OCI-M2 (cell line): ENCODE results near the gene NEDD4L.

ENCODE experiments used
- DNase-seq: peaks from one replicate; lab custom pipeline; 2025; ENCODE audit not compliant: unreplicated experiment; lab: John Stamatoyannopoulos, UW

The NEDD4L gene

DNA sequence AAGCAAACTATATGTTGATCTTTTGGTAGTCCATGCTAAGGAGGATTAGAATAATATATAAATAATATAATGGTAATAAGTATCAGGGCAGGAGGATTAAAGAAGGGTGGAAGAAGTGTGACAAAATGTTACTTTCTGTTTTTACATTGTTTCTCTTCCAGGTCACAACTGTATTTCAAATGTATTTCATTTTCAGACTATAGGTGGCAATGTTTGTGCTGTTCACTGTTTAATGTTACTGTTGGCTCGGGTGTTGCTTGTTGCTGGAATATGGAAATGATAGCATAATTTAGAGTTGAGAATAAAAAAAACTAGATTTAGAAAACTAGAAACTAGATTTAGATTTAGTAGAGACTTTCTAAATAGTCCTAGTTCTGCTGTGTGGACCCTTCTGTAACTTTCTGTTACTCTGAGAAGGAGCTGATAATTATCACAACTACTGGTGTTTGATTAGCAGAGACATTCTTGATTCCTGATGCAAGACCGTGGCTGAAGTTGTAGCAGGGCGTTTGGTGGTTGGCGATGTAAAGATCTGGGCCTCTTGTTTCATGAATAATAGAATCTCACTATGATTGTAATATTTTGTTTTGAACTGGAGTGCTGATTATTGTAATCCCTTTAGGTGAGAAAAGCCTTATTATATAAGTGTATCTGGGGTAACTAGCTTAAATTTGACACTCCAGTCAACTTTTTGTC is 7.9 kb downstream of the NEDD4L start:
- no peak for DNase-seq

DNA sequence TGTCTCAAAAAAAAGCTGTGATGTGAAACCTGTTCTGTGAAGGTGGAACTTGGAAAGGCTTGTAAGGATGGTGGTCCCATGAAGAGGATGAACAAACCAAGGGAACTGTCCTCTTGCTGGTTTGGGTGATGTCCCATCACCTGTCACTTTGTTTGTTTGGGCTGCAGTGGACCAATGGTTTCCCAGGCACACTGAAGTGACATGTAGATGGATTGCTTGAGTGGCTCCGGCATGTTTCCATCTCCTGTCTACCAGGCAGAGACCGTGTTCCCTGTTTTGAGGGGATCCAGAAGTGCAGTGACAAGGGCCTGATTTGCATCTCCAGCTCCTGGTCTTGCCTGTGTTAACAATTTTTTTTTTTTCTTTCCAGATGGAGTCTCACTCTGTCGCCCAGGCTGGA is 8.9 kb downstream of the NEDD4L start:
- no peak for DNase-seq

DNA sequence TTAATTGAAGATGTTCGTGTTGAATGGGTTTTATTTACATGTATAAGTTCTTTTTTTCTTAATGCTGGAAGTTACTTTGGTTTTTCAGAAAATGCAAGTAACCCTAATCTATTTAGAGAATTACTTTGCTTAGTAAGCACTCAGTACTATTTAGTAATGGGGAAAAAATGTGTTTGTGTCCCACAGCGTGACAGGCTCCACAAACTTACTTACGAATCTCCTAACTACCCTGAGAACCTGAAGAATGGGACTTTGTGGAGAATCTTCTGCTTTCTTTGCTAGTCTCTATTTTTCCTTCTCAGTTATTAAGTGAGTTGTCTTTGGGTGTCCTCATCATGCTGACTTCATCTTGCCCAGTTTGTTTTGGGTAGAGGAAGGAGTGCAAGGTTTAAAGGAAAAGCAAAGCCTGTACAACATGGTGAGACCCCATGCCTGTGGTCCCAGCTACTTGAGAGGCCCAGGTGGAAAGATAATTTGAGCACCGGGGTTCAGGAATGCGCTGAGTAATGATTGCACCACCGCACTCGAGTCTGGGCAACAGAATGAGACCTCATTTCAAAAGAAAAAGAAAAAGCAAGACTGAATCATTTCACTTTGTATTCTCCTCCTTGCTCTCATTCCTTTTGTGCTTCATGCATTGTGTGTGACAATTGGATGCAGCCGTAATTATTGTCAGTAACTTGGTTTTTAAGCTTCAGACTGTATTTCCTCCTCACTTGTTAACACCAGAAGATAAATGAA is 10.2 kb downstream of the NEDD4L start:
- no peak for DNase-seq

DNA sequence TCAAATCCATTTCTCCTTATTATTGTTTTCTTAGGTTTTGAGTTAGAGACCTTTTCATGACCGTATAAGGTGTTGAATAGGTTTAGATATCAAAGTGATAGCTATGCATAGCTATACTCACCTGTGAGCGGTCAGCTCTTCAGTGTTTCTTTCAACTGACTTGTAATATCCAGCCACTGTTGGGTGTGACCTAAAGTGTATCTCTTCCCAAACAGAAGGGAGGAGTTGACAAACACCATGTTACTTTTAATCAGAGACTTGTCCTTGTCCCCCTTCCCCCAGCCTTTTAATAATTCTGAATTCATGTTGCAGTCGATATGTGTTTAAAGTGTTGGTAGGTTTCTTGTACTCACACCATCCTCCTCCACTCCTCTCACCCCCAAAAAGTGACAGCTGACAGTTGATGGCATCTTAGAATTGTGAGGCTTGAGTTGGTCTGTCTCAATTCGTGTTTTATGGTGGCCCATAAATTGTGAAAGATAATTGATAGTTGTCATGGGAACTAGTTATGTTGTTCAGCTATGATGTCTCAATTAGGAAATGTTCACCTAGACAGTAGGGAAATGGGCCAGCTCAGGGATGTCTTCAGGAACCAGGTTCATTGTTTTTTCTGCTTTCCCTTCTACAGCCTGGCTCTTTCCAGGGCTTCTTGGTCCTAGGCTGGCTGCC is 12.0 kb downstream of the NEDD4L start:
- DNase-seq, result no peak

DNA sequence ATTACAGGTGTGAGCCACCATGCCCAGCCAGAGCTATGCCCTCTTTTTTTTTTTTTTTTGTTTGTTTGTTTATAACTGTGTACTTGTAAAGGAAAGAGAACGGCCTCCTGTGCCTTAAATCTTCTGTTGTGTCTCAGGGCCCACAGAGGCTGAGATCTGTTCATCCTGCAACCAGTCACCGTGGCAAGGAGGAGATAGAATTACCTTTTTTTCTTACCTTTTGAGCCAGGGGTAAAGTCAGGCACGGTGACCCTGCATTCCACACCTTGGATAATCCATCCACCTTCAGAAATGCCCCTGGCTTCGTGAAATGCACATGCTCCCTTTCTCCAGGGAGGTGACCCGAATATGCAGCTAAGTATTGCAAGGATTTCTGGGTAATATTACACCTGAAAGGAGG is 12.8 kb downstream of the NEDD4L start:
- DNase-seq, result no peak

DNA sequence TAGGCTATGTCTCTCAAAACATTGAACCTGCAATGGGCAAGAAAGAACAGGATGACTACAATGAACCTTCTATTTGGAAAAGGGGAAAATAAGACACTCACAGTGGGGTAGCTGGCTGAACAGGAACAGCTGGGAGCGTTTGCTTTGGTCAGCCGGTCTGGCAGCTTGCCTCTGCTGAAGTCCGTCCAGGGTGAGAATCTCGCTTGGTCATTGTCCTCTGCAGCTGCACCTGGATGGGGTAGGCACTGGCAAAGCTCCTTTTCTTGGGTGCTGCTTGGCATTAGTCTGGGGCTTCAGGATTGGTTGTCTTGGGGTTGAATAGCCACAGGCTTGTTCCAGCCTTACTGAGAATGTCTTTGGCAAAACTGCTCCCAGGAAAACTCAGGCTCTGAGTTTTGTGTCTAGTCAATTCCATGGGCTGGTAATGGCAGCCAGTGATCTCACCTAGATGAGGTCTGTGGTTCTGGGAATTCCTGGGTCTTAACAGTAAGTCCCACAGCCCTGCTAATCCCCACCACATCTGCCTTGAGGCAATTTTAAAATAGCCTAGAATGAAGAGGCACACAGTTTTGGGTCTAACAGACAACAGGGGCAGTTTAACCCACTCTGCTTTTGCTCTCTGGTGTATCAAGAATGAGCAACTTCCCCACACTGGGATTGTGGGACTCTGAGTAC is 13.4 kb downstream of the NEDD4L start:
- no peak for DNase-seq

DNA sequence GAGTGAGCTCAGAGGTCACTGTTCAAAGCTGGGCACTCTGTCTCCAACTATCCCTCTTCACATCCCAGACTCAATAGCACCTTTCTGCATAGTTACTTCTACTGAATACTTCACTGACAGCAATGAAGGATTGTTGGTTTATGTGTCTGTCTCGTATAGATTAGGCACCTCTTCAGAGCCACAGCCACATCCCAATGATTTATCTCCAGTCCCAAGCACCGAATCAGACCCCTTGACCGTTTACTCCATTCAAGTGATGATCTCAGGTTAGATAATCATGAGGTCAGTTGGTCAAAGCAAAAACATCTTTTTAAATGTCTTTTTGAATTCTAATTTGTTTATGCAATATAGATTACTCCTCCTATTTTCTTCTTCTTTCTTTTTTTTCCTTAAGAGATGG is 14.7 kb downstream of the NEDD4L start:
- no peak for DNase-seq

DNA sequence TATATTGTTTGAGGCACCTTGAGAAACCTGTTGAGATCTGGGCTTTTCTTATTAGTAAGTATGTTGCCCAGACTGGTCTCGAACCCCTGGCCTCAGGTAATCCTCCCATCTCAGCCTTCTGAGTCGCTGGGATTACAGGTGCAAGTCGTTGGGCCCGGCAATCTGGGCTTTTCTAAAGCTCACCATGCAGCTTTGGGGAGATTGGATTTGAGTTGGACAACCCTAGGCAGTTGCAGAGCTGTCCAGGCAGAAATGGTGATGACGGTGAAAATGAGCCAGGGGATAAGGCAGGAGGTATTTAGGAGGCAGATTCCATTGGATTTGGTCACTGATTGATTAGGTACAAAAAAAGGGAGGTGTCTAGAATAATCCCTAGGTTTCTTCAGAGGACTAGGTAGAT is 16.2 kb downstream of the NEDD4L start:
- no peak for DNase-seq

DNA sequence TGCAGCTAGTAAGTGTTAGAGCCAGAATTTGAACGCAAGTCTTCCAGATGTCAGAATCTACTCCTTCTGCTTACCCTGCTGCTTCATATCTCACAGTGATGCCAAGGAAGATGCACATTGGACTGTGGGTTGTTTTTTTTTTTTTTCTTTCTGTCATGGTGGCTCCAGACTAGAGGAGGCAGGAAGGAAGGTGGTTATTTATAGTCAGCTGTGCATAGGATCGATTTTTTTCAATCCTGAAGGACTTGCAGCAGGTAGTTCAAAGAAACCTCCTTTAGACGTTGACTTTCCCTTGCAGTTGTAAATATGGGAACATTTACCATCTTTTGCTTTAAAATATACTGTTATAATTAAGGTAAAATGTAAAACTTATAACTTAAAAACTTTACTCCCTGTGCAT is 17.3 kb downstream of the NEDD4L start:
- no peak for DNase-seq

DNA sequence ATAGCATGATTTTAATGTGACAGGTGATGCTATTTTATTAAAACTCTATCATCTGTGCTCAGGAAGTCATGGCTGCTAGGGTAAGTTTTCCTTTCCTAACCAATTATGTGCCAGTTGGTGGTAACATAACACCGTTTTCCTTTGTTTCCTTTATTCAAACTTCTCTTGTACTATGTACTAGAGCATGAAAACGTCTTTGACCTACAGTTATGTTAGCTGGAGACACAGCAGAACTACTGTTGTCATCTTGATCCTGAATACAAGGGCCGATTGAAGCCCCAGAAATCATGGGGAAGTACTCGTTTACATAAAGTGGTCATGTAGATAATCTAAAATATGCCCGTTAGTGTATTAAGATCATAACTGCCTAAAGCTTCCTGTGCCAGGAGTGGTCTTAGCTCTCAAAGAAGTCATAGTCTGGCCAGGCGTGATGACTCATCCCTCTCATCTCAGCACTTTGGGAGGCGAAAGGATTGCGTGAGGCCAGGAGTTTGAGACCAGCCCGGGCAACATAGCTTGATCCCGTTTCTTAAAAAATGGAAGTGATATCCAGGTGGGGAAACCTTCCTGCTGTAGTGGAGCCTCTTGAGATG is 20.5 kb downstream of the NEDD4L start:
- no peak for DNase-seq

DNA sequence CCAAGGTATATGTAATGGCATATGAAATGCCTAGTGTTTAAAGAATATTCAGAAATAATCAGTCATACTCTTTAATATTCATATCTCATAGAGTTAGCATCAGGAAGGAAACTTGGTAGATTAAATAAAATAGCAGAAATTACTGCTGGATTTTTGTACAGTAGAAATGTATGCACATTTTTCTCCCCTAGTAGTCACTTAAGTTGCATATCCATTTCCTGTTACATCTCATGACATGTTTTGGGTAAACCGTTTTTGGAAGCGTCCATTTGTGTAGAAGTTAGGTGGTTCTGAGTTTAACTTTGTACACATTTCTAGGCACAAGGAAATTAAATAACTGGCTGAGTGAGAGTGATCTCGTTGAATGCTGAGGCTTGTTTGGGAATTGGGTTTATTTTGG is 21.9 kb downstream of the NEDD4L start:
- DNase-seq, result no peak

DNA sequence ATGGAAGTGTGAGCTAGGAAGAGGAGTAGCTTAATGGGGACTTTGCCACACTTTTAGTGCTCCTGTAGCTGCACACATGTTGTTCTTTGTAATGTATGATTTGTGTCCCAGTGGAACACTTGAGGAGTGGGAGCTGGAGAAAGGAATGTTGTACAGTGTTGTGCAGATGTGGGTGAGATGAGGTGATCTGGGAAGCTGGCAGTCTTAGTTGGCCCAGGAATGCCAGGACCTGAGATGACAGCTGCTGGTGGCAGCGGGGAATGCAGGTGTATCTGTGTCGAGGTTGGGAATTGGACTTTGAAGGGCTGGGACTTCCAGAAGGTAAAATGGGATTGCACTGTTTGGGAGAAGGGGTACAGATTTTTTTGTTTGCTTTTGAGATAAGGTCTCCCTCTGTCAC is 23.6 kb downstream of the NEDD4L start:
- DNase-seq, result no peak

DNA sequence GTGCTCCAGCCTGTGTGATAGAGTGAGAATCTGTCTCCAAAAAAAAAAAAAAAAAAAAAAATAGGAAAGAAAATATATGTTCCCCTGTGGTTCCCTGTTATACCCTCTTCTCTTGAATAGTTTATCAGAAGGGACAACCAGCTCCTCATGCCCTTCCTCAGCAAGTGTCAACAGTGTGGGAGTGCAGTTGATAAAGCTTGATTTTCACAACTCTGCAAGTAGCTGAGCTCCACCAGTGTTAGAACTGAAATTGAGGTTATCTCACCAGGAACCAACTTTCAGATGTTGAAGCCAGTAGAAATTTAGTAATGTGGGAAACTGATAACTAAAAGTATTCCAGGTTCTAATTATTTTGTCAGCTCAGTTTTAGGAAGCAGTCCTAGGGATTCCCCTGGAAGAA is 25.1 kb downstream of the NEDD4L start:
- peak; percentile 35 for DNase-seq

DNA sequence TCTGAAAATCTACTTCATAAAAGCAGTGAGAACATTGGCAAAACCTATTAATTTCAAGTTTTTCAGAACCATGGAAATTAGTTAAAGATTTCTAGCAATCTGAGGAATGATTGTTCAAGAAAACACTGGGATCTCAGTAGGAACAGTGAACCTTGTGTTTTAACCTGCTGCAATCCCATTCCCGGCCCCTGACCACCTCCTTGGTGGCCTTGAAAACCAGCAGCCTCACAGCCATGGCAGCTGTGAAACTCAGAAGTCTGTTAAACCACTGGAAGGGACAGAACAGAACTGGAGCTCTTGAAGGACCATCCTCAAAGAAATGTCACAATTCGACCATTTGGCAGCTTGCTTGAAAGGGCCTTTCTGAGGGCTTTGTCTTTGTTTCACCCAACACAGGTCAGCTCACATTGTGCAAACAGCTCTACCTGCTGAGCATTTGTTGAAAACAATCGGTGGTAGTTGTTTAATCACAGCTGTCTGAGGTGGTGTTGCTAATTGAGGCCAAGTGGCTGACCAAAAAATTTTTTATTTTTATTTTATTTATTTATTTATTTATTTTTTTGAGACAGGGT is 25.8 kb downstream of the NEDD4L start:
- no peak for DNase-seq

DNA sequence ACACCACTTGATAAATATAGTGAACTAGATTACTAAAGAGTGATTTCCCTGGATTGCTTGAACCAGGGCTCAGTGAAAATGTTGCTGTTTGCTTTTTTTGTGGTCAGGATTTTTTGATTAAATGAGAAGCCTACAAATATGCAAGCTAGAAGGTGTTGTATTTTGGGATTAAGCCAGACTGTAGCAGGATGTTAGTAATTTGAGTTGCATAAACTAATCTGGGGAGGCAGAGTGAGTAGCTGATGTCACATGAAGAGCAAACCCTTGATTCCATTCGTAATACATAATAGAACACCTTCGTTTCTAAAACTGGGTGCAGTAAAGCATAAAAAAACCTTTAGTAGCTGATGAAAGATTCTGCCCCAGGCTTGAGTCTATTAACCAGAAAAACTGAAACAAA is 32.0 kb downstream of the NEDD4L start:
- DNase-seq, result no peak

DNA sequence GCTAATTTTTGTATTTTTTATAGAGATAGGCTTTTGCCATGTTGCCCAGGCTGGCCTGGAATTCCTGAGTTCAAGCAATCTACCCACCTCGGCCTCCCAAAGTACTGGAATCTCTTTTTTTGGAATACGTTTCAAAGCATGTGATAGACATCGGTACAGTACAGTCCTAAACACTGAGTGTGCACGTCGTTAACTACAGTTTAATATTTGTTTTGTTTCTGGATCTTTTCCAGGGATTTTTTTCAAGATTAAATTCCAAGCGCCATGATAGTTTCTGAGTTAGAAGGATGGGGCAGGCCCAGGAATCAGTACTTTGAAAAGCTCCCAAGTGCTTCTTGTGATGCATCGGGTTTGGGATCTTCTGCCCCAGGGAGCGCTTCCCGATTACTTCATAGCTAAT is 33.3 kb downstream of the NEDD4L start:
- DNase-seq, result no peak

DNA sequence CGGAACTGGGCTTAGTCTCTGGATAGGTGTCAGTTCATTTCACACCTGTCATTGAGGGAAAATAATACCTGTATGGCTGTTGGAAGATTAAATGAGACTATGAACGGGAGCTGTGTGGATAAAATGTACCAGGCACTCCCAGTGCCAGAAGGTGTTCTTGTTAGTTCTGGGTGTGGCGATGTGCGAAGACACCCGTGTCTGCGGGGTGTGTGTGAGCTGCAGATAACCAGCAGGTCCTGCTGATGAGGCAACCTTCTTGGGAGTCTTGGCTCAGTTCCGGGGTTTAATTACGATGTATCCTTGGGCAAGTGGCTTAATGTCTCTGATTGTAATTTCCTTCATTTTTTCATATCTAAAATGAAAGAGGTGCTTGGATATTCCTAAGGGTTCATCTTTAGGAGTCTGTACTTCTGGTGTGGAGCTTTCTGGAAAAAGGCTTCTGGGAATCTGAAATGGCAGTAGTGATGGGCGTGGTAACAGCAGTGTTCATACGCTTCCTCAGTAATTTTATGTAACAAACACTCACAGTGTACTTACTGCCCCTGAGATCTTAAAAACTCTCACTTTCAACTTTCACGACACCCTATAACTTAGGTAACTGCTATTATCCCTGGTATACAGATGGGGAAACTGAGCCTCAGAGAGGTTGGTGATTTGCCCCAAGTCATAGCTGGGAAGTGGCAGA is 35.0 kb downstream of the NEDD4L start:
- no peak for DNase-seq

DNA sequence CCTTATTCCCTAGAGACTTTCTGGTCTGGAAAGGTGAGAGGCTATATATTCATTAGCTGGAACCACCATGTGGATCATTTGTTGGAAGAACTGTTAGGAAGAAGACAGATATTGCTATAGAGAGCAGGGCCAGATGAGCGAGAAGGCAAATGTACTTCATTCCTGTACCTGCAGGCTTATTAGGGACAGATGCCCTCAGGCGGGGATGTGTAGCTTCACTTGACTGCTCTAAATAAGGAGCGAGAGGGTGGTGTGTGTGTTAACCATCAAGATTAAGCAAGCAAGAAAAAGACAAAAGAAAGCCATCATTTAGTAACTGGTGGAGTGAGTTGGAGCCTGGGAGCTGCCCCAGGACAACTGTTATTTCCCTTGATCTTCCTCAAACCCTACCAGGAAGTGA is 36.4 kb downstream of the NEDD4L start:
- no peak for DNase-seq

DNA sequence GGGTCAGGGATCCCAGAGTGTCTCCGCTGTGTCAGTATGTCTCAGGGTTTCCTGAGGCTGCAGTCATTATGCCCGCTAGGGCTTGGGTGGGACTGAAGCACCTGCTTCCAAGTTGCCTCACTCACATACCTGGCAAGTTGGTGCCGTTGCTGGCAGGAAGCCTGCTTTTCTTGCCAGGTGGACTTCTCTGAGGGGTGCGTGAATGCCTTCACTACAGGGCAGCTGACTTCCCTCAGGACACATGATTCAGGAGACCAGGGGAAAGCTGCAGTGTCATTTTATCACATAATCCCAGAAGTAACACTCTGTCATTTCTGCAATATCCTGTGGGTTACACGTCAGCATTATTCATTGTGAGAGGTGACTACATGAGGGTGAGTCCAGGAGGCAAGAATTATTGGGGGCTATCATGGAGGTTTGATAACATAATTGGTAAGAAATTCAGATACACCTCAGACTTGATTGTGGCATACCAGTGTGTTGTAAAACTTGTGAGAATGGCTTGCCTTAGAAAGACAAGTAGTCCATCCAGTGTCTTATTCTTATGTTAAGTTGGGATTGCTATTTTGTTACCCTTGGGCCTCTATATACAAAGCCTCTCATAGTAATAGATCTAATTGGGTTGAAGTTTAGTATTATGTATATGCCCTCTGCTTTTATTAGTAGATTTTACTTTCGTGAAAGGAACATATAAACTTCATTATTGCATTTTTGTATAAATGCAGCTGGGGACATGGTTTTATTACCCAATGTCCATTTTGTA is 44.1 kb downstream of the NEDD4L start:
- no peak for DNase-seq

DNA sequence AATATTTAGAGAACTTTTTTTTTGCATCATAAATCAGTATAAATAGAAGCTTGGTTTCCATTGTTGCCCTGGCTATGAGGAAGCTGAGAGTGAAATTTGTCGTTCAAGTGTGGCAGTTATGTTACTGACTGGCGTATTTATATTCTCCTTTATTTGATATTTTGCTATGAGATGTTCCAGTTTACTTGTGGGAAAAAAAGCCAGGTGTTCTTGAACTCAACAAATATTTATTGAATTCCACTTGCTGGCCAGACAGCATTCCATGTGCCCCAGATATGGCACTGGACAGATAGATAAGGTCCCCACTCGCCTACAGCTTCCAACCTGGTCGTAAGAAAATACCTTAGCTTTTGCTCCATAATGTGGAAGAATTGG is 44.7 kb downstream of the NEDD4L start:
- DNase-seq, result no peak
